CD4-positive, alpha-beta T cell treated with Interleukin-4 for 1 hour (primary cell): Measurements from ENCODE around the gene ADD2.

Source experiments
- DNase-seq, 2 donors: peaks; one replicate each; pipeline ENCODE4 v3.0.0-alpha.2; 2020 to 2022

Gene ADD2

DNA sequence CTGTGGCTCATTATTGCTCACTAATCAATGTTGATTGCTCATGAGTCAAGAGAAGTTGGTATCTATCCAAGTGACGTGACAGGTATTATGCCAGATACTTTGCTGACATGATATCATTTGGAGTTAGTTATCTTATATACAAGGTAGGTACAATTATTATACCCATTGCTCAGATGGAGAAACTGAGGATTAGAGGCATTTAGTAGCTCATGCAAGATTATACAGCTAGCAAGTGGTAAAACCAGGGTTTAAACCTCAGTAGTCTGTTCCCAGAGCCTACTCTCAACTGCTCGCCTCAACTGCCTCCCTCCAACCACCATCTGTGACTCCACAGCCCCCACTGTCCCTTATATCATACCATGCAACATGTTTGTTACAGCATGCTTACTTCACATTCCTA, 16.3 kb upstream of the ADD2 start:
- no peak for DNase-seq

DNA sequence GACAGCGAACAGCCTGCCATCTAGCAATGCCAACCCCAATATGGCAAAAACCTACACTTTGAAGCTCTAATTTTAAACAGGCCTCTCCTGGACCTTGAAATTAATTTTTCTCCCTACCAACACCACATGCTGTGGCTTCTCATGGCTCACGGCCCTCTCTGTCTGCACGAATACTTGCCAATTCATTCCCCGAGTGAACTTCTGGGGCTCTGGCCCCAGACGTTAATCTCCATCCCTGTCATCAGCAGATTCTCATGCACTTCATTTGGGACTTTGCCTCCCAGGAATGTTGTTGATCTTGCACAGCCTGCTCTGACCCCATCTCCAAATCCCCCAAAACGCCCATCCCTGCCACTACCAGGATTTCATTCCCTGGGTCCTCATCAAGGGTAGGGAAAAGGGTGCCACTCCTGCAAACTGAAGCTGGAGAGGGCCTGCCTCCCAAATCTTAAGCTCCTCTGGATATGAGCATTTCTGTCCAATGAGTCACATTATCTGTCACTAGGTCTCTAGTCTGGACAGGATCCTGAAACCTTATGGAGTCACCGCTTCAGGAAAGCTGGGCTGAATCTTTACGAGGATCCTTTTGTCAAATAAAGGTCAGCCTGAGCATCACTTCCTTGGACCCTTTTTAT, 12.0 kb upstream of the ADD2 start:
- DNase-seq = no peak

DNA sequence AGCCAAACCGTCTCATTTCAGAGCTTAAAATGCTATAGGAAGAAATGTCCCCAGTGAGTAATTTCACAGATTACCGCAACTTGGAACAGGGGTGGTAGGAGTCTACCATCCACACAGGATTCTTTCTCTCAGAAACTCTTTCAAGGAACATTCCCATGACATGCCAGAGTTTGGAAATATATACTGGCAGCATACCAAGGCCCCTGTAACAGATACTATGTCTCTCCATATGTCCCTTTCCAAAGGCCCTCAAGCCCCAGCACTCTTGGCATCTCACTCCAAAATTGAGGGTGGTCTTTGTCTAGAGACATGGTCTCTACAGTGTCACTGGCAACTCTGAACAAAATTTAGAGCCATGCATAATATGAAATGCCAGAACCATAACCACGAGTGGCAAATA, 11.5 kb upstream of the ADD2 start:
- no peak for DNase-seq

DNA sequence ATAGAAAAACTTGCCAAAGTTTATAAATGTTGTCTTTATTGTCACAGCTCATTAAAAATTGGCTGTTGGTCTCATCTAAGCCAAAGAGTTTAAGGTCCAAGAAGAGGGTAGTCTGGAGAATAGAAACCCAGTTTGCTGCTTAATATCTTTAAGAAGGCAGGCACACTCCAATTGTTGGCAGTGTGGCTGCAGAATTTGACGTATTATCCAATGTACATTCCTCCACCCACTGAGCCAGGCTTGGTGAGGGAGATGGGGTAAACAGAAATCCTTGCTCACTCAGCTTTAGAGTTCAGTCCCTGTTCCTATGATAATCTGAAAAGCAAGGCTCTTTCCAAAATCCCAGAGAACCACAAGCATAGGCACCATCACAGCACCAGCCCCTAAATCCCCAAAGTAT, 10.7 kb upstream of the ADD2 start:
- no peak for DNase-seq

DNA sequence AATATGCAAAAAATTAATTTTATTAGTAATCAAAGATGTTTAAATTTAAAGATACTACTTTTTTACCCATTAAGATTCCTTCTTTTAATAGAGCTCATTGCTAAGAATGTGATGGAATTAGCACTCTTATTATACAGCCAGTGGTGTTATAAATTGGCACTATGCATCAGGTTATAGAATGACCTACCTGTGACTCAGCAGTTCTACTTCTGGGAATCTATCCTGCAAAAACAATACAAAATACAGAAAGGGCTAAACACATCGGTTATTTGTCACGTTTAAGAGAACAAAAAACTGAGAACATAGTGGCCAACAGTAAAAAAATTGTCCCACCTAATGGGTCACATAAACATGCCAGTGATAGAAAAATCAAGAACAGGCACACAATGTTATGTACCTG, 9.4 kb upstream of the ADD2 start:
- DNase-seq = no peak

DNA sequence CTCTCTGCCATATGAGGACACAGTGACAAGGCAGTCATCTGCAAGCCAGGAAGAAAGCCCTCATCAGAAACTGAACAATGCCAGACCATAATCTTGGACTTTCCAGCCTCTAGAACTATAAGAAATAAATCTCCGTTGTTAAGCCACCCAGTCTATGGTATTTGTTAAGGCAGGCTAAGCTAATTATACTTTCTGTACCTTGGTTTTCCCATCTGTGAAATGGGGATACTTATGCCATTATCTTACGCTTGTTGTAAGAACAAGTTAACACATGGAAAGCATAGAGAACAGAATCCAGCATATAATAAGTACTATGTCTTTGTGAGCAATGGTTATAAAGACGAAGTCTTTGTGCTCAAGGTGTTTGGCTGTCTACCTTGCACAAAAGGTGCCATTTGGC, 8.3 kb upstream of the ADD2 start:
- DNase-seq = no peak

DNA sequence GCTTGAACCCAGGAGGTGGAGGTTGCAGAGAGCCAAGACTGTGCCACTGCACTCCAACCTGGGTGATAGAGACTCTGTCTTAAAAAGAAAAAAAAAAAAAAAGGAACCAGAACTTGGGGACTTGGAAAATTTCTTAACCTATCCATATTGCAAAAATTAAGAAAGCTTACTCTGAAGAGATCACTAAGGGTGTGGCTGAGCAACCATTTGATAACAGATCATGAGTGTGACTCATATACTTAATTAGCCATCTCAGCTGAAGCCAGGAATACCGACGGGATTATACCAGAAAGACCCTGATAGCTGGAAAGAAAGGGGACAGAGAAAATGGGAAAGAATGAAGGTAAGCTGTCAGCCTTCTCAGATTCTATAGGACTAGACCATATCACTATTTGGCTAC, 7.1 kb upstream of the ADD2 start:
- DNase-seq = no peak

DNA sequence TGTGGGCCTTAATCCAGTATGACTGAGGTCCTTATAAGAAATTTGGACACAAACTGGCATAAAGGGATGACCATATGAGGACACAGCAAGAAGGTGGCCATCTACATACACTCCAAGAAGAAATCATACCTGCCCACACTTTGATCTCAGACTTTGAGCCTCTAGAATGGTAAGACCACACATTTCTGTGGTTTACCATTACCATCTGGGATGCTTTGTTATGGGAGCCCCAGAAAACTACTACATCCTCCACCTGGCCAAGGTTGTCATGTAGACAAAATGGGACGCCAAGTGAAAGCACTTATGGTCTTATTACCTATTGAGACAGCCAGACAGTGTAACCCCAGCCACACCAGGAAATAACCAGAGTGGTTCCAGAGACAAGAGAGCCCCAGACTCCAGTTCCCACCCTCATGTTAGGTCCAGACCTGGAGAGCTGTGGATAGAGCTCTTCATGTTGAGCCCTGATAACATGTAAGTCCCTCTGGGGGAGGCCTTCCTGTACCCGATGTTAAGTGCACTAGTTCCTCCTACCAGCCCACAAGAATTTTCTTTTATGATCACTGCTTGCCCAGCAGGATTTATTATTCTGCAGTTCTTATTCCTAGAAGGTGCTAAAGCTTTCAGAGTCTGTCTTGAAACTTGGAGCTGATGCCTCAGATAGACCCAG, 4.6 kb upstream of the ADD2 start:
- no peak for DNase-seq

DNA sequence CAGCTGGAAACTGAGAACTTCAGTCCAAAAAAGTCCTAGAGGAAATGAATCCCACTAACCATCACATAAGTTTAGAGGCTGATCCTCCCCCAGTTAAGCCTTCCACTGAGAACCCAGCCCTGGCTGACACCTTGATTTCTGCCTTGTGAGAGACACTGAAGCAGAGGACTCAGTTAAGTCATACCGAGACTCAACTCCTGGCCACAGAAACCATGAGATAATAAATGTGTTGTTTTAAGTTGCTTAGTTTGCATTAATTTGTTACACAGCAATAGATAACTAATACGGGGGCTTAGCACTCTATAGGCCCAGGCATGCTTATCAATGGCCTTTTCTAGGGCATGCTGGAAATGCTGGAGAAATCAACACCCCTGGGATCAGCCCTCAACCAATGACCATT, 3.4 kb upstream of the ADD2 start:
- DNase-seq = no peak

DNA sequence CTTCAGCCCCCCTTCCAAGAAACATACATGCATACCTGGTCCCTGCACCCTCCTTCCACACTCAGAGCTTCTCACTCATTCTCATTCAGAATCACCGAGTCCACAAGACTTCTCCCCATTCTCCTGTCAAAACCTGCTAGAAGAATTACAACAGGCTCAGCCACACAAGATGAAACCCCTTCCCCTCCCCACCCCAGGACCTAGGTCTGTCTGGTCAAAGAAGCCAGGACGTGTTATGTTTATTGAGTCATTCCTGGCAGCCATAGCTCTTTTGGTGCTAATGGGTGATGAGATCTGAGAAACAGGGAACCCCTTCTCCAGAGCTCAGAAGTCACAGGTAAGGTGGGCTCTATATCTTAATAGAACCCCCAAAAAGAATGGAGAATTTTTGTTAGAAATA, 1.4 kb upstream of the ADD2 start:
- DNase-seq = no peak

DNA sequence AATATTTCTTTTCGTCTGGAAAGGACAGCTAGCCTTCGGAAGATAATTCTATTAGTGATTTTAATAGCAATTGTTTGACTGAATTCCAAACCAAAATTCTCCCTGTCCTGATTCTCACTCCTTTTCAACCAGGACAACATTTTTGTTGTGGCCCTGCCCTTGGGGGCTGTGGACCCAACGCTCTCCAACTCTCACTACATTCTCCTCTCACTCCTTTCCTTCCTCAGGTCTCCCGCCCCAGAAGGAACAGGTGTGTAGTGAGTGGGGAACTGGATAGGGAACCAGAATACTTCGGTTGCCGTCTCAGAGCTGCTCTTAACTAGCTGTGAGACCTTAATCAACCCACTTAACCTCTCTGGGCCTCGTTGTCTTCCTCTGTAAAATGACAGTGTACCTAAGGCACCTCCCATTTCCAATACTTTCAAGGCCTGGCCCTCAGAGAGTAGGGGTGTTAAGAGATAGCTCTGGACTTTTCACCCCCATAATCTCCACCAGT, 638 bp upstream of the ADD2 start:
- DNase-seq = no peak

DNA sequence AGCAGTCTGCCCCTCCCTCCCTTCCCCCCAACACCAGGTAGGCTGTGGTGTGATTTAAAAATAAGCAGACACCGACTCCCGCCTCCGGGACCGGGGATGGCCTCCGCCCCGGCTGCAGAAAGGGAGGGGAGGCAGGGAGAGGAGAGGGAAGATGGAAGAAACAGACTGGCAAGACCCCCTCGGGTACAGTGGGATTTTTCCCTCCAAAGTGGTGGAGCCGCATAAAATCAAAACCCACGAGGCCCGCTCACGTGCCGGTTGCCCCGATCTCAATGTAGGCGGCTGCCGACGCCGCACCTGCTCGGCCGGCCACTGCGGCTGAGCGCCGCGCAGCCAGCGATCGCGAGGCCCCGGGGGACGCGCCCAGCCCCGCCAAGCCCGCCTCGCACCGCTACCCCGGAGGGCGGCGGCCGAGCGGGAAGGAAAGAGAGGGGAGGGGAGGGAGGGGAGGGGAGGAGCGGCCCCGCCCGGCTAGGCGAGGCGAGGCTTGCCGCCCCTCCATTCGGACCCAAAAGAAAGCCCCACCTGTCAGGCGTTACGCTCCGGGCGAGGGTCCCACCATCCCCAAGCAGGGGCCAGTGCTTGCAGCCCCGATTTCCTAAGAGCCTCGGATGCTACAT, 811 bp downstream of the ADD2 start:
- peak in 1 of 2 donors; percentile 13 for DNase-seq

DNA sequence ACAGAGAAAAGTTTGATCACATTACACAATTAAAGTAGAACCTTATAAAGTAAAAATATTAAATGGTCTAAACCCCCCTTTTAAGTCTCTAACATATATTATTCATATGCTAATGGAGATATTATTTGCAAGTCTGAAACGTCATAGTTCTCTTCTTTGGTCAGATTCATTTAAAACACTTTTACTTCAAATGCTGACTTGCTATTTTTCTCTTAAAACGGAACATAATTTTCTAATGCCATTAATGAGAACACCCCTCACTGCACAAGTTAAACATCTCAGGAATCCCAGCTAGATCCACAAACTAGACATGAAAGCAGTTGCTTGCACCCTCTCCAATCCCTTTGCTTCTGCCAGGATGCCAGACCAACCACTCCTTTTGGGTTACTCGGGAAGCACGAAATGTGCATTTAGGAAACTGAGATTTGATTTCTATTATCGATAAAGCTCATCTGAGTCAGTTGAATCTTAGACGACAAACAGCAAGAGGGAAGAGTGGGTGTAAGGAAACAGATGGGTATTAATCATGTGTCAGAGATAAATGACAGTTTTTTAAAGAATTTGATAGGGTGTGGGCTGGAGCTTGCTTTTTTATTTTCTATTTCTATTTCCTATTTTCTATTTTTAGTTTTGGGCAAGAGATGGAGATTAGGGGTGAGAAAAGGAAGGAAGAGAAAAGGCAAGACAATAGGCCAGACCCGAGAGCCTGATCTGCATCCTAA, 1.5 kb downstream of the ADD2 start:
- no peak for DNase-seq

DNA sequence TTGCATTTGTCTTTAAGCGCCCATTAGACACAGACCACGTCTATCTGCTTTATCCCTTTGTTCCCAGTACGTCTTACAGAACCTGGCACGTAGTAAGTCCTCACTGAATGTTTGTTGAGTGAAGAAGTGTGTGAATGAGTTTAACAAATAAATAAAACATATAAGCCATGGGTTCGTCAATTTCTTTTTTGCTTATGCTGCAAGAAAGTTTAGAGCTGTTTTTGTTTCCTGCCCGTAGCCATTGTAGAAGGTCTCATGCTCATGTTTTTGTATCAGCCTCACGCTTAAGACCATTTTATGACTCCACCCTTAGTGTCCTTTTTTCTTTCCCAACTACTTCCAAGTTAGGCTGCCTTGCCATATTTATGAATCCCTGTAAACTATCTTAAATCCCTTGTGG, 2.5 kb downstream of the ADD2 start:
- no peak for DNase-seq

DNA sequence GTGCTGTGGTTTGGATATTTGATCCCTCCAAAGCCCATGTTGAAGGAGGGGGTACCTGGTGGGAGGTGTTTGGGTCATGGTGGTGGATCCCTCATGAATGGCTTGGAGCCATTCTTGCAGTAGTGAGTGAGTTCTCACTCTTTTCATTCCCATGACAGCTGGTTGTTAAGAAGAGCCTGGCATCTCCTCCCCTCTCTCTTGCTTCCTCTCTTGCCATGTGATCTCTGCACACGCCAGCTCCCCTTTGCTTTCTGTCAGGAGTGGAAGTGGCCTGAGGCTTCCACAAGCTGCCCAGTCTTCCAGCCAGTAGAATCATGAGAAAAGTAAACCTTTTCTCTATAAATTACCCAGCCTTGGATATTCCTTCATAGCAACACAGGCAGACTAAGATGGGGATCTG, 8.6 kb downstream of the ADD2 start:
- no peak for DNase-seq

DNA sequence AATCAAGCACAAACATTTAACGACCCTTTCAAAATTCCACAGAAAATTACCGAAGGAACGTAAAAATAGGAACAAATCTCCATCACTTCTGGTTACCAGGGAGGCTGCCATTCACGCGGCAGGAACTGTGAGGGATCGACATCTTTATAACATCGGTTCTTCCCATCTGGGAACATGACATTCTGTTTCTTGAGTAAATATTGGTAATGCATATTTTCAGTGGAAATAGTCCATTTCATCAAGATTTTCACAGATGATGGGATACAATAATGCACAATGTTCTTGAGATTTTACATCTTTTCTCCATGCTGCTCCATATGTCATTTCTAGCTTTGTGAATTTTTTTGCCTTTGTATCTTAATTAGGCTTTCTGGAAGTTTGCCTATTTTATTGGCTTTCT, 10.0 kb downstream of the ADD2 start:
- DNase-seq = no peak

DNA sequence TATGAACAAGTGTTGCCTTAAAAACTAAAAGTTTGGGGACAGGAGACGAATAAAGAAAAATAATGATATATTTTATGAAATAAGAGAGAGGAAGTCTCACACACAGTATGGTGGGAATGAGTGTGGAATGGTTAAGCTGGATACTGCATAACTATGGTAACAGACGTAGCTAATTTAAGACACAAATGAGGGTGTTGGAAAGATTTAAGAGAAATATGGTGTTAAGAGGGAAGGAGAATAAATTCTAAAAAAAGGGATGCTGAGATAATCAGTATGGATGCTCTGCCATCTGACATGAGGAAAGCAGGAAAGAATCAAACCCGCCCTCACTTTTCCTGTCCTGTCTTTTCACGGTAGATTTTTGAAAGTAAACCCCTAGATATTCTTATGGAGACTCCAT, 10.6 kb downstream of the ADD2 start:
- DNase-seq = no peak

DNA sequence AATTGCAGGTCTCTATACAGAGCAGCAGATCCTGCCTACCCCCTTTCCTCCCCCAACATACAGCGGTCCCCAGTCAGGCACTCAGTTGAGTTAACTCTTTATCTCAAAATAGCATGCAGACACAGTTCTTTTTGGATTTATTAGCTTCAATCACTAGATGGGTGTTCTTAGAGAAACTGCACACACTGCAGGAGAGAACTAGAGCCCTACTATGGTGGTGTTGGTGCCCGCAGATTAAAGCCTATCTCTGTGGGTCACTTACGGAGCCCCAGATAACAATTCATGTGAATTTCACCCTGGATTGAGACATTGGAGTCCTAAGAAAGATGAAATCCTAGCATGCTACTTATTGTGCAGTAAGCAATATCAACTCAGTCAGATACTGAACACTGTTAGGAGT, 11.9 kb downstream of the ADD2 start:
- no peak for DNase-seq

DNA sequence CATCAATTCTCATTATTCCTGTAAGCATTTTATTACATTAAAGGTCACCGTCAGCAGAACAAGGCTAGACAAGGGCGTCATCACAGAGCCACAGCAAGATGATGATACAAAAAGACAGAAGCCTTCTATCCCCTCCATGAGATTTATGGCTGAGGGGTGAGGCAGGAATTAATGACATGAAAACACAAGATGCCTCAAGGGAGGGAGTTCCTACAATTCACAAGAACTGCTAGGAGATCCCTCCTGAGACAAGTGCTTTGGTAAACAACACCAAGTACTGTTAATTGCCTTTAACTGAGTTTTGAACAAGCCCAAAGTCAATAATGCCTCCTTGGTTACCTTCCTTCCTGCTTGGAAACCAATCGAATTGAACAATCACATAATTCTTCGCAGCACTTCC, 14.1 kb downstream of the ADD2 start:
- DNase-seq = no peak

DNA sequence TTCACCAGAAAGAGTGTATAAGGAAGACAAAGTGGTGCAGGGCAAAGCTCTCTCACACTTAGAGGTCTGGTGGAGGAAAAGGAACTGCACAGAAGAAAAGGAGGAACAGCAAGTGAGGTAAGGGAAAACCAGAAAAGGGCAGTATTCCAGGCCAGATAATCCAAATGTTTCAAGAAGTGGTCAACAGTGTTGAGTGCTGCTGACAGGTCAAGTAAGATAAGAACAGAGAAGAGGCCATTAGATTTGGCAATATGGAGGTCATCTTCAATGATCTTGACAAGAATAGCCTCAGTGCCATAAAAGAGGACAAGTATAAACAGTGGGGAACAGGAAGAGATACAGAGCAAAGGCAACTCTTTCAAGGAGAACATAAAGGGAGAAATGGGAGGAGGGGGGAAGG, 15.0 kb downstream of the ADD2 start:
- DNase-seq = no peak

DNA sequence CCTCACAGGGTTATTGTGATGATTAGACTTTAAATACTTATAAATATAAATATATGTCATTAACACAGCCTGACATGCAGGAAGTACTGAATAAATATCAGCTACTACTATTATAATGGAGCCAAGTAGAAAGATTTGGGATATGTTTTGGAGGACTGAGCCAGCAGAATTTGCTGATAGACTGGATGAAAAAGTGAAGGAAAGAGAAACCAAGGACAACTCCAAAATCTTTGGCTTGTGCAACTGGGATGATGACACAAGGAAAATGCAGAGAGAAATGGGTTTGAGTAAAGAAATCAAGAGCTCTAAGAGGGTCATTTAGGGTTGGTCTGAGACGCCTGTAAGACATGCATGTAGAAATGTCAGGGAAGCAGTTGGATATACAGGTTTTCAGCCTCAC, 15.6 kb downstream of the ADD2 start:
- no peak for DNase-seq

DNA sequence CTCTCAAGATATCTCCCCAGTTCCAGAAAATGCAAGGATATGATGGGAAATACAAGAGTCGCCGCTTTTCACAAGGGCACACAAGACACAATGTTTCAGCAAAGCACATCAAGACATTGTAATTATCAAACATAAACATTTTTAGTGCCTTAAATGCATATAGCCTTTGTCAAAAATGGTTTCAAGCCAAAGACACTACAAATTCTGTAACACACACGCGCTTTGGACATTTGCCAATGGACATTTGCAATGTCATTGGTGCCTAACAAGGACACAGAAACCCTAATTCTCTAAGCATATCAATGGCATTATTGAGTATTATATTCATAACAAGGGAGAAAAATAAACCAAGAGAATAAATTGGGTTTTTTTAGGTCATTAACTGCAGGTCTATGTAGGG, 16.1 kb downstream of the ADD2 start:
- DNase-seq = no peak

DNA sequence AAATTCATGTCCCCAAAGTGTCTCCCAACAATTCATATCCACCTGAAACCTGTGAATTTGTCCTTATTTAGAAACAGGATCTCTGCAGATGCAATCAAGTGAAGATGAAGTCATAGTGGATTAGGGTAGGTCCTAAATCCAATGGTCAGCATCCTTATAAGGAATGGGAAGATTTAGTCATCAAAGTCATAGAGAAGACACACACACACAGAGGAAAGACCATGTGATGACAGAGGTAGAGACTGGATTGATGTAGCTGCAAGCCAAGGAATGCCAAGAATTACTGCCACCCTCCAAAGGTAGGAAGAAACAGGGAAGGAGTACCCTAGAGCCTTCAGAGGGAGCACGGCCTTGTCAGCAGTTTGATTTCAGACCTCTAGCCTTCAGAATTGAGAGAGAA, 17.7 kb downstream of the ADD2 start:
- no peak for DNase-seq
